K562 (cell line): Measurements from ENCODE around the gene TCOF1. TPM values are rescaled to one million over a fixed set of nuclear protein-coding genes. Genes with fewer than 3 reads are reported as not detected.
A peak's percentile ranks its signal among the peaks of the same experiment; 100 is the strongest.

Experiments used
- ADNP ChIP-seq: fragments of 200-800 bp; sonication (Bioruptor generic); IDR thresholded peaks from 2 replicates; pipeline ENCODE4 v1.6.1; 2016; ENCODE audit warnings: missing genetic modification characterization, missing compliant biosample characterization
- NUFIP1 ChIP-seq: fragments of 450-650 bp; IDR thresholded peaks from 2 replicates; pipeline ENCODE4 v1.6.1; 2018; ENCODE audit not compliant: partially characterized antibody
- POLR2G ChIP-seq: fragments of 200-400 bp; formaldehyde crosslinking; IDR thresholded peaks from 2 replicates; pipeline ENCODE4 v1.6.1; 2017; ENCODE audit warnings: low read depth, mild to moderate bottlenecking, antibody characterized with exemption, low read length, moderate library complexity
- polyA plus RNA-seq, 8 experiments: library from polyadenylated mRNA; depleted of rRNA in 4 of 8; stranded (reverse) in 5 of 8; unstranded in 3 of 8; fragments of >200 nt; fragmentation: Nextera tagmentation in 2 of 8; fragmentation: Illumina TruSeq in 1 of 8; extraction: Ambion mirVana in 2 of 8; extraction: Trizol in 1 of 8; gene quantifications; 2 replicates each; pipeline versions ENCODE4 v1.2.1 to v1.2.3, GENCODE V29; 2011 to 2014; ENCODE audit warnings: inconsistent platforms in 1 of 8, missing spikeins in 1 of 8
- total RNA-seq, 7 experiments: library from RNA; depleted of rRNA in 6 of 7; stranded (reverse); fragments of >200 nt in 6 of 7; fragmentation: Illumina TruSeq in 2 of 7; extraction: Trizol in 2 of 7; gene quantifications; 2 replicates each; pipeline versions ENCODE4 v1.2.1 to v1.2.3, GENCODE V29; 2011 to 2021; ENCODE audit warnings: low replicate concordance in 1 of 7
- TF ChIP-seq, protein P1 (sequence below): fragments of 200-800 bp; sonication (Bioruptor generic); IDR thresholded peaks from 2 replicates; pipeline ENCODE4 v1.6.1; 2017; ENCODE audit warnings: missing genetic modification characterization, missing compliant biosample characterization
- TF ChIP-seq, protein P2 (sequence below), 2 experiments: fragments of 450-650 bp; IDR thresholded peaks; 2 replicates each; pipeline ENCODE4 v1.6.1; 2018; ENCODE audit warnings: mild to moderate bottlenecking in 2 of 2, low read depth in 1 of 2; ENCODE audit not compliant: partially characterized antibody in 2 of 2
- TF ChIP-seq, protein P3 (sequence below): IDR thresholded peaks from 2 replicates; pipeline ENCODE4 v1.6.1; 2014; ENCODE audit warnings: antibody characterized with exemption
- TF ChIP-seq, protein P4 (sequence below): sonication (generic); formaldehyde crosslinking; IDR thresholded peaks from 2 replicates; pipeline ENCODE4 v1.8.0; 2023; ENCODE audit warnings: mild to moderate bottlenecking, missing genetic modification reagents
- TF ChIP-seq, protein P5 (sequence below): IDR thresholded peaks from 2 replicates; pipeline ENCODE4 v1.6.1; 2016; ENCODE audit warnings: missing genetic modification characterization, missing compliant biosample characterization

TCOF1 gene
- total and polyA plus RNA-seq, 9 of the 15 experiments (the other 6 are each of a cell fraction or from before 2014, with no cell fraction given): 9.8 to 134 (median 61.7) TPM

DNA sequence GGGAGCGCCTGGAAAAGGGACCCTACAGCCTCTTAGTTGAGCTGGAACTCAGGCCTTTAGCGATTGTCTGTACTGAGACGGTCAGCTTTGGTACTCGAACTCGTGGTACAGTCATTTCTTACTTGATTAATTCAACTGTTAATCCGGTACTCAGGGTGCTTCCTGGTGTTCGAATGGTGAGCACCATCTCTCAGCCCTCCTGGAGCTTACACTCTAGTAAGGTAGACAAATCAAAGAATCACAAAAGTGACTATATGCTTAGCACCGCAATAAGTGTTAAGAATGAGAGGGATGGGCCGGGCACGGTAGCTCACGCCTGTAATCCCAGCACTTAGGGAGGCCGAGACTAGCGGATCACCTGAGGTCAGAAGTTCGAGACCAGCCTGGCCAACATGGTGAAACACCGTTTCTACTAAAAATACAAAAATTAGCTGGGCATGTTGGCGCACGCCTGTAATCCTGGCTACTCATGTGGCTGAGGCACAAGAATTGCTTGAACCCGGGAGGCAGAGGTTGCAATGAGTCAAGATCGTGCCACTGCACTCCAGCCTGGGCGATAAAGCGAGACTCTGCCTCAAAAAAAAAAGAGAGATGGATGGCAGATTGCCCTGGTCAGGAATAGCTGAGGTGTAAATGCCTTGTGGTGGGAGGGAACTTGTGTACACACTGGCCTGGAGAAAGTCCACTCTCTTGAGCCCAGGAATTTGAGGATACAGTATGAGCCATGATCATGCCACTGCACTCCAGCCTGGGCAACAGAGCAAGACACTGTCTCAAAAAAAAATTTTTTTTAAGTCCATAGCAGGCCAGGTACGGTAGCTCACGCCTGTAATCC is 981 bp downstream of the TCOF1 start (continued):
- TF ChIP-seq, protein P1, sequence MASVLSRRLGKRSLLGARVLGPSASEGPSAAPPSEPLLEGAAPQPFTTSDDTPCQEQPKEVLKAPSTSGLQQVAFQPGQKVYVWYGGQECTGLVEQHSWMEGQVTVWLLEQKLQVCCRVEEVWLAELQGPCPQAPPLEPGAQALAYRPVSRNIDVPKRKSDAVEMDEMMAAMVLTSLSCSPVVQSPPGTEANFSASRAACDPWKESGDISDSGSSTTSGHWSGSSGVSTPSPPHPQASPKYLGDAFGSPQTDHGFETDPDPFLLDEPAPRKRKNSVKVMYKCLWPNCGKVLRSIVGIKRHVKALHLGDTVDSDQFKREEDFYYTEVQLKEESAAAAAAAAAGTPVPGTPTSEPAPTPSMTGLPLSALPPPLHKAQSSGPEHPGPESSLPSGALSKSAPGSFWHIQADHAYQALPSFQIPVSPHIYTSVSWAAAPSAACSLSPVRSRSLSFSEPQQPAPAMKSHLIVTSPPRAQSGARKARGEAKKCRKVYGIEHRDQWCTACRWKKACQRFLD (CRISPR knock-in tag): peak; percentile 10; the same call in 1 of the 2 replicates
- TF ChIP-seq, protein P2, sequence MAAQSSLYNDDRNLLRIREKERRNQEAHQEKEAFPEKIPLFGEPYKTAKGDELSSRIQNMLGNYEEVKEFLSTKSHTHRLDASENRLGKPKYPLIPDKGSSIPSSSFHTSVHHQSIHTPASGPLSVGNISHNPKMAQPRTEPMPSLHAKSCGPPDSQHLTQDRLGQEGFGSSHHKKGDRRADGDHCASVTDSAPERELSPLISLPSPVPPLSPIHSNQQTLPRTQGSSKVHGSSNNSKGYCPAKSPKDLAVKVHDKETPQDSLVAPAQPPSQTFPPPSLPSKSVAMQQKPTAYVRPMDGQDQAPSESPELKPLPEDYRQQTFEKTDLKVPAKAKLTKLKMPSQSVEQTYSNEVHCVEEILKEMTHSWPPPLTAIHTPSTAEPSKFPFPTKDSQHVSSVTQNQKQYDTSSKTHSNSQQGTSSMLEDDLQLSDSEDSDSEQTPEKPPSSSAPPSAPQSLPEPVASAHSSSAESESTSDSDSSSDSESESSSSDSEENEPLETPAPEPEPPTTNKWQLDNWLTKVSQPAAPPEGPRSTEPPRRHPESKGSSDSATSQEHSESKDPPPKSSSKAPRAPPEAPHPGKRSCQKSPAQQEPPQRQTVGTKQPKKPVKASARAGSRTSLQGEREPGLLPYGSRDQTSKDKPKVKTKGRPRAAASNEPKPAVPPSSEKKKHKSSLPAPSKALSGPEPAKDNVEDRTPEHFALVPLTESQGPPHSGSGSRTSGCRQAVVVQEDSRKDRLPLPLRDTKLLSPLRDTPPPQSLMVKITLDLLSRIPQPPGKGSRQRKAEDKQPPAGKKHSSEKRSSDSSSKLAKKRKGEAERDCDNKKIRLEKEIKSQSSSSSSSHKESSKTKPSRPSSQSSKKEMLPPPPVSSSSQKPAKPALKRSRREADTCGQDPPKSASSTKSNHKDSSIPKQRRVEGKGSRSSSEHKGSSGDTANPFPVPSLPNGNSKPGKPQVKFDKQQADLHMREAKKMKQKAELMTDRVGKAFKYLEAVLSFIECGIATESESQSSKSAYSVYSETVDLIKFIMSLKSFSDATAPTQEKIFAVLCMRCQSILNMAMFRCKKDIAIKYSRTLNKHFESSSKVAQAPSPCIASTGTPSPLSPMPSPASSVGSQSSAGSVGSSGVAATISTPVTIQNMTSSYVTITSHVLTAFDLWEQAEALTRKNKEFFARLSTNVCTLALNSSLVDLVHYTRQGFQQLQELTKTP (IDR thresholded peaks at IDR 0.05; ENCODE audit: low read depth in 1 of 2, partially characterized antibody in 2 of 2): no peak
- TF ChIP-seq, protein P3, sequence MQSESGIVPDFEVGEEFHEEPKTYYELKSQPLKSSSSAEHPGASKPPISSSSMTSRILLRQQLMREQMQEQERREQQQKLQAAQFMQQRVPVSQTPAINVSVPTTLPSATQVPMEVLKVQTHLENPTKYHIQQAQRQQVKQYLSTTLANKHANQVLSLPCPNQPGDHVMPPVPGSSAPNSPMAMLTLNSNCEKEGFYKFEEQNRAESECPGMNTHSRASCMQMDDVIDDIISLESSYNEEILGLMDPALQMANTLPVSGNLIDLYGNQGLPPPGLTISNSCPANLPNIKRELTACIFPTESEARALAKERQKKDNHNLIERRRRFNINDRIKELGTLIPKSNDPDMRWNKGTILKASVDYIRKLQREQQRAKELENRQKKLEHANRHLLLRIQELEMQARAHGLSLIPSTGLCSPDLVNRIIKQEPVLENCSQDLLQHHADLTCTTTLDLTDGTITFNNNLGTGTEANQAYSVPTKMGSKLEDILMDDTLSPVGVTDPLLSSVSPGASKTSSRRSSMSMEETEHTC: no peak
- TF ChIP-seq, protein P4, sequence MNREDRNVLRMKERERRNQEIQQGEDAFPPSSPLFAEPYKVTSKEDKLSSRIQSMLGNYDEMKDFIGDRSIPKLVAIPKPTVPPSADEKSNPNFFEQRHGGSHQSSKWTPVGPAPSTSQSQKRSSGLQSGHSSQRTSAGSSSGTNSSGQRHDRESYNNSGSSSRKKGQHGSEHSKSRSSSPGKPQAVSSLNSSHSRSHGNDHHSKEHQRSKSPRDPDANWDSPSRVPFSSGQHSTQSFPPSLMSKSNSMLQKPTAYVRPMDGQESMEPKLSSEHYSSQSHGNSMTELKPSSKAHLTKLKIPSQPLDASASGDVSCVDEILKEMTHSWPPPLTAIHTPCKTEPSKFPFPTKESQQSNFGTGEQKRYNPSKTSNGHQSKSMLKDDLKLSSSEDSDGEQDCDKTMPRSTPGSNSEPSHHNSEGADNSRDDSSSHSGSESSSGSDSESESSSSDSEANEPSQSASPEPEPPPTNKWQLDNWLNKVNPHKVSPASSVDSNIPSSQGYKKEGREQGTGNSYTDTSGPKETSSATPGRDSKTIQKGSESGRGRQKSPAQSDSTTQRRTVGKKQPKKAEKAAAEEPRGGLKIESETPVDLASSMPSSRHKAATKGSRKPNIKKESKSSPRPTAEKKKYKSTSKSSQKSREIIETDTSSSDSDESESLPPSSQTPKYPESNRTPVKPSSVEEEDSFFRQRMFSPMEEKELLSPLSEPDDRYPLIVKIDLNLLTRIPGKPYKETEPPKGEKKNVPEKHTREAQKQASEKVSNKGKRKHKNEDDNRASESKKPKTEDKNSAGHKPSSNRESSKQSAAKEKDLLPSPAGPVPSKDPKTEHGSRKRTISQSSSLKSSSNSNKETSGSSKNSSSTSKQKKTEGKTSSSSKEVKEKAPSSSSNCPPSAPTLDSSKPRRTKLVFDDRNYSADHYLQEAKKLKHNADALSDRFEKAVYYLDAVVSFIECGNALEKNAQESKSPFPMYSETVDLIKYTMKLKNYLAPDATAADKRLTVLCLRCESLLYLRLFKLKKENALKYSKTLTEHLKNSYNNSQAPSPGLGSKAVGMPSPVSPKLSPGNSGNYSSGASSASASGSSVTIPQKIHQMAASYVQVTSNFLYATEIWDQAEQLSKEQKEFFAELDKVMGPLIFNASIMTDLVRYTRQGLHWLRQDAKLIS (CRISPR knock-in tag): 0 out of 2 replicates have a peak, but pooled peaks have one; percentile 14
- TF ChIP-seq ADNP (tag) (peak; percentile 57; the same call in 1 of the 2 replicates), POLR2G (no peak), NUFIP1 (no peak)
- TF ChIP-seq, protein P5, sequence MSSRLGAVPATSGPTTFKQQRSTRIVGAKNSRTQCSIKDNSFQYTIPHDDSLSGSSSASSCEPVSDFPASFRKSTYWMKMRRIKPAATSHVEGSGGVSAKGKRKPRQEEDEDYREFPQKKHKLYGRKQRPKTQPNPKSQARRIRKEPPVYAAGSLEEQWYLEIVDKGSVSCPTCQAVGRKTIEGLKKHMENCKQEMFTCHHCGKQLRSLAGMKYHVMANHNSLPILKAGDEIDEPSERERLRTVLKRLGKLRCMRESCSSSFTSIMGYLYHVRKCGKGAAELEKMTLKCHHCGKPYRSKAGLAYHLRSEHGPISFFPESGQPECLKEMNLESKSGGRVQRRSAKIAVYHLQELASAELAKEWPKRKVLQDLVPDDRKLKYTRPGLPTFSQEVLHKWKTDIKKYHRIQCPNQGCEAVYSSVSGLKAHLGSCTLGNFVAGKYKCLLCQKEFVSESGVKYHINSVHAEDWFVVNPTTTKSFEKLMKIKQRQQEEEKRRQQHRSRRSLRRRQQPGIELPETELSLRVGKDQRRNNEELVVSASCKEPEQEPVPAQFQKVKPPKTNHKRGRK: no peak
- TF ChIP-seq, all 486 proteins: peak for 12
